Small intestine (tissue), 7 donors: ENCODE measurements around the gene PI4K2A. TPM values are rescaled to one million over a fixed set of nuclear protein-coding genes. Genes with fewer than 3 reads are reported as not detected.
A peak's percentile ranks its signal among the peaks of the same experiment; 100 is the strongest.

Experiments used
- DNase-seq, 2 donors: peaks; one replicate each; pipeline versions ENCODE4 v3.0.0 to v3.0.0-alpha.2; 2013
- FAIRE-seq: peaks from 2 replicates; lab custom pipeline; 2012; peaks lifted over from hg19 to GRCh38; lab: Jason Lieb, UNC
- H3K27ac ChIP-seq, 3 donors: one replicate each; pipeline ENCODE4 v1.5.1; 2013; ENCODE audit warnings: low read length in 2 of 3, mild to moderate bottlenecking in 2 of 3, control low read depth in 1 of 3, inconsistent platforms in 1 of 3, low read depth in 1 of 3, moderate library complexity in 1 of 3
- H3K27me3 ChIP-seq, 3 donors: one replicate each; pipeline ENCODE4 v1.6.1; 2013; ENCODE audit warnings: low read length in 3 of 3, inconsistent platforms in 1 of 3; ENCODE audit not compliant: control insufficient read depth in 3 of 3, insufficient read depth in 3 of 3
- H3K36me3 ChIP-seq, 3 donors: one replicate each; pipeline ENCODE4 v1.6.1; 2013; ENCODE audit warnings: low read length in 3 of 3, inconsistent platforms in 1 of 3, low read depth in 1 of 3, mild to moderate bottlenecking in 1 of 3, moderate library complexity in 1 of 3; ENCODE audit not compliant: control insufficient read depth in 3 of 3, insufficient read depth in 2 of 3
- H3K4me1 ChIP-seq, 3 donors: one replicate each; pipeline ENCODE4 v1.6.1; 2013; ENCODE audit warnings: low read length in 2 of 3, inconsistent platforms in 1 of 3, low read depth in 1 of 3, mild to moderate bottlenecking in 1 of 3, moderate library complexity in 1 of 3; ENCODE audit not compliant: control insufficient read depth in 3 of 3, insufficient read depth in 2 of 3
- H3K4me3 ChIP-seq, 3 donors: one replicate each; pipeline ENCODE4 v1.5.1; 2013; ENCODE audit warnings: low read length in 3 of 3, control low read depth in 1 of 3, inconsistent platforms in 1 of 3, low read depth in 1 of 3, mild to moderate bottlenecking in 1 of 3, moderate library complexity in 1 of 3
- H3K9me3 ChIP-seq, 2 donors: one replicate each; pipeline ENCODE4 v1.6.1; 2013; ENCODE audit warnings: low read depth in 1 of 2, low read length in 1 of 2; ENCODE audit not compliant: control insufficient read depth in 2 of 2, insufficient read depth in 1 of 2
- WGBS, 3 donors: extraction: QIAGEN DNeasy Blood & Tissue Kit; methylation state at CpG; one replicate each; pipeline ENCODE4 v1.1.7; 2013; 5-methylcytosine and 5-hydroxymethylcytosine counted together
- polyA plus RNA-seq, 4 donors: library from polyadenylated mRNA; stranded (reverse) in 3 of 4; unstranded in 1 of 4; fragments of 200-250 nt in 3 of 4; fragments of 120-200 nt in 1 of 4; gene quantifications; one replicate each; pipeline versions ENCODE4 v1.2.1 to v1.2.3, GENCODE V29; 2013
- donor health status: healthy with polysubstance abuse.
- donor health status: control.
- donor health status: control.
- donor health status: Bipolar disorder and iron deficiency.
- donor health status: healthy.

The PI4K2A gene
- polyA plus RNA-seq, 4 donors, result 9.5 to 34.0 (median 12.0) TPM

DNA sequence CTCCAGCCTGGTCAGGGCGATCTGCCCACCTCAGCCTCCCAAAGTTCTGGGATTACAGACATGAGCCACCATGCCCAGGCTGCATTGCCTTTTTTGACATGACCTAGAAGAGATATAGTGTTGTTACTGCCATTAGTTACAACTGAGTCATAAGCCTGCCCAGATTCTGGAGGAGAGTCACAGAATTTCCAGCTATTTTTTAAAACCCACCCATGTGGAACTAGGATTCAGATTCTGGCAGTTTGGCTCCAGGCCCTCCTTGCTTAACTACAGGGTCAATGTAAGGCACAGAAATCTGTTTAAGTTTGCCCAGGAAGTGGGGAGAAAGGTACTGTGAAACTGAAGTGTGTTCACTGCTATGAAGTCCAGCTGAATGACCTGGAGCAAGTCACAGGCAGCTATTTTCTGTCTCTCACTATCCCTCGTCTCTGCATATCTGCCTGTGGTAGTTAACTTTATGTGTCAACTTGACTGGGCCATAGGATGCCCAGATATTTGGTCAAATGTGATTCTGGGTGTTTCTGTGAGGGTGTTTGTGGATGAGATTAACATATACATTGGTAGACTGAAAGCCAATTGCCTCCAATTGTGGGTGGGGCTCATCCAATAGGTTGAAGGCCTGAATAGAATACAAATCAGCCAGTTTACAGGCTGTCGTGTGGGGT, 64.7 kb downstream of the PI4K2A start:
- Histone ChIP-seq H3K9me3 (no peaks in the 10 kb centered on the region), H3K4me3 (no peak overlapping the region)

DNA sequence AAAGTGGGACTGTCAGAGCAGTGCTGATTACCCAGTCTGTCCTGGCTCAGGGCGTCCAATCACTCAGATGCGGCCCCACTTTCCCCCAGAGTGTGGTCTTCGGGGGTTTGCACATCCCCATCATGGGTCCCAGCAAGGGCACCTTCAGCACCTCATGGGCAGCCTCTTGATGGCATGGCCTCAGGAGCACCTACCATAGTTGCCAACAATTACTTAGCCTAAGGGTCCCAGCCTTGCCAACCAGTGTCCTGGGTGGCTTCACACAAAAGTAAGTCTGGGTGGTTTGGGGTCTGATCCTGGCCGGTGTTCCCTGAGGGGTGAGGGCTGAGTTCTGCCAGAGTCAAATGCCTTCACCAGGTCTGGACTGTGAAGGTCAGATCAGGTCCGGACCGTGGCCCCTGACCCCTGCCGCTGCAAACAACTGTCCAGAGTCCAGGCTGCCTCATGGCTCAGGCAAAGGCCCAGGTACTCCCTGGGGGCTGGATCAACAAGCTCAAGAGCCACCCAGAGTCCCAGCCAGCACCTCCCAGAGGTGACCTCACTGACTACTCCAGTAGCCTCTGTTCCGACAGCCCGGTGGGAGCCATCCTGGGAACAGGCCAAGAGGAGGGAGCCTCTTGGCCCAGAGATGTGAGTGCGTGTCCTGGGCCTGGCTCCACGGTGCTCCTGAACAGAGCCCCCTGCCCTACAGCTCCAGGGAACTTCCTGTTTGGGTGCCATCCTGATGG, 66.8 kb downstream of the PI4K2A start:
- Histone ChIP-seq H3K27me3 (no peaks in the 10 kb centered on the region), H3K9me3 (no peaks in the 10 kb centered on the region), H3K4me1 (no peaks in the 10 kb centered on the region), H3K27ac (no peak overlapping the region), H3K36me3 (no peaks in the 10 kb centered on the region), H3K4me3 (no peak overlapping the region)
- FAIRE-seq, result no peak
- WGBS, 3 donors, result 83 to 91% (median 89%) methylated on average over 11 of the region's 11 CpGs
- DNase-seq, result peak in 1 of 2 donors; percentile 35

More for the DNA sequence above, 64.7 kb downstream of the PI4K2A start:
- Histone ChIP-seq H3K4me1 (no peaks in the 10 kb centered on the region), H3K36me3 (no peaks in the 10 kb centered on the region), H3K27ac (no peak overlapping the region), H3K27me3 (no peaks in the 10 kb centered on the region)
- WGBS, 3 donors, result 85 to 93% (median 86%) methylated on average over 3 of the region's 3 CpGs
- FAIRE-seq, result no peak
- no peak for DNase-seq

DNA sequence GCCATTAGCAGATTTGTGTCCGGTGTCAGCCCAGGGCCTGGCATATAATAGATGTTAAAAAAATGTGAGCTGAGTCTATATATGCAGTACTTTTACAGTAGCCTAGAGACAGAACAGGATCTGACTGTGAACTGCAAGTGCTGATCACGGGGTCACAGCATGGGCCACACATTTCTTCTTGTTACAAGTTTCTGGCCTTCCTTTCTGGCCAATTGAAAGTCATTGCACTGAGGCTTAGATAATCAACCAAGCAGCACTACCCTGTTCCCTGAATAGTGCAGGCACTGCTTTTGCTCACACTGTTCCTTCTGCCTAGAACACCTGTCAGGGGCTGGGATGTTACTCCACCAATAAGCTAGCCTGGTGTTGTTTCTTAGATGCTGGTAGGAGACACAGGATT, 67.7 kb downstream of the PI4K2A start:
- DNase-seq, result no peak
- Histone ChIP-seq H3K4me3 (no peak overlapping the region), H3K36me3 (no peaks in the 10 kb centered on the region), H3K27ac (no peak overlapping the region), H3K27me3 (no peaks in the 10 kb centered on the region), H3K9me3 (no peaks in the 10 kb centered on the region), H3K4me1 (peaks cover 0 to 5% (median under 1%) of the 10 kb centered on the region in 3 donors)
- 88% methylated on average over 2 of the region's 2 CpGs for whole genome bisulfite sequencing, 3 donors
- no peak for FAIRE-seq

DNA sequence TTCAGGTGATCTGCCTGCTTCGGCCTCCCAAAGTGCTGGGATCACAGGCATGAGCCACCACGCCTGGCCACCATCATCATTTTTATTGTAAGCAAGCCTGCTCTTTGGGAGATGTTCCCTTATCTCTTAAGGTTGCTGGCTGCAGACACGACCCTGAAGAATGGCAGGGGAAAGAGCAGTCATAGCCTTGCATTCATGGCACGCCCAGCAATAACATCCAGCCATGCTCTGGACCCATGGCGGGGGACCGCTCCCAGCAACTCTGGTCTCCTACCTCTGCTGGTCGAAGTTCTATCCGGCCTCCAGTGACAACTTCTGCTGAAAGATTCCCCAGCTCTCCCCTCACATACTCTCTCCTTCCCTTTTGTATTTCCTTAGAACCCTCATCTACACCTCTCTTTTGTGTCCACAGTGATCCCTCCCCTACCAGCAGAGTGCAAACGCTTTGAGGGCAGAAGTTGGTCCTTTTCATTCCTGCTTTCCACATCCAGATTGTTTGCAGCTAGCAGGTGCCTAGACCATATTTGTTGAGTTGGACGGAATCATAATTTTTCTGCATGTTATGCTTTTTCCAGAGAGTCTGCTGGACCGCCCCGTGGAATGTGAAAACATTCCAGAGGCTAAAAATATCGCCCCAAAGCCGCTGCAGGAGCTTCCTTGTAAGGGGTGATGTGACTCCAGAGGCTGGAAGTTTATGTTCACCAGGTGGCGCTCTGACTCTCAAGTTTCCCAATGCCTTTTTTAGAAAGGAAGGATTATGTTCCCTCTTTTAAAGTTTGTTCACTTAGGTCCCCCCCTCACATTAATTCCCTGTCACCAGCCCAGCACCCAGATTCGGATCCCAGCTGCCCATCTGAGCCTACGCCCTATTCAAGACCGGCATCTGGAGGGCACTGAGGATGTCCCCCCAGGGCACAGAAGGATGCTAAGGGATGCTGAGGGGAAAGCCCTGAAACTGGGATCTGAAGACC, 68.8 kb downstream of the PI4K2A start:
- Histone ChIP-seq H3K9me3 (no peaks in the 10 kb centered on the region), H3K4me1 (peaks cover 0 to 7% (median 2%) of the 10 kb centered on the region in 3 donors), H3K36me3 (no peaks in the 10 kb centered on the region), H3K27me3 (no peaks in the 10 kb centered on the region), H3K4me3 (no peak overlapping the region), H3K27ac (peak overlapping the region in 2 of 3 donors; percentile 17 to 39)
- 27 to 38% (median 31%) methylated on average over 18 of the region's 18 CpGs for WGBS, 3 donors
- FAIRE-seq (no peak), DNase-seq (peak; percentile 71 to 78)

DNA sequence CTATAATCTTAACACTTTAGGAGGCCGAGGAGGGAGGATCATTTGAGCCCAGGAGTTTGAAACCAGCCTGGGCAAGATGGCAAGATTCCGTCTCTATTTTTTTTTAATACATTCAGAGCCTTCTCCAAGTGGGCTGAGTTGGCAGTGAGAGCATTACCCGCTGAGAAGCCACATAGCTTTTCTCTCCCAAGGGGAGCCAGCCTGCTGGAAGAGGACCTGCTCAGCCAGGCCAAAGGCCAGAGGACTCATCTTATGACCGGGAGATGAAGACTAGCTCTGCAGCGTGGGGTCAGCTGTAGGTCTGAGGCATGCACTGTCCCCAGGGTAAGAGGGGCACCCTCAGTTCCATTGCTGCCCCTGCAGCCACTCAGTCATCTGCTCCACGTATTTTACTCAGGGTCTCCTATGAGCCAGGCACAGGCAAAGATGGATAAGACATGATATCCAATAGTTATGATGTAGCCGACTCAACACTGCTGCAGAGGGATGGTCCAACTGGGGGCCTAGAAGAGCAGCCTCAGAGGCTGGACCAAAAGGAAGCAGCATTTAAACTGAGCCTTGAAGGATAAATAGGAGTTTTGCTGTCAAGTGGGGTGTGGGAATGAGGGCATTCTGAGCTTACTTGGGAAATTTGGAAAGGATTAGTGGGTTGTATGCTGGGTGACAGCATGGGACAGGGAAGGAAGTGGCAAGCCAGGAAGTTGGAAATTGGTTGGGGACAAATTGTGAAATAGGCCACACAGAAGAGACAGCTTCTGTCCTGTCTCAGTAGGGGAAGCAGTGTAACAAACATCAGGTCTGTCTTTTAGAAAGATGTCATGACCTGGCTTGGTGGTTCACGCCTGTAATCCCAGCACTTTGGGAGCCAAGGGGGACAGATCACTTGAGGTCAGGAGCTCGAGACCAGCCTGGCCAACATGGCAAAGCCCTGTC, 71.4 kb downstream of the PI4K2A start:
- FAIRE-seq (no peak), DNase-seq (no peak)
- H3K4me3 ChIP-seq, result no peak overlapping the region
- peaks cover 0 to 17% (median 2%) of the 10 kb centered on the region in 3 donors for H3K4me1 ChIP-seq
- H3K27me3 ChIP-seq, result no peaks in the 10 kb centered on the region
- no peak overlapping the region for H3K27ac ChIP-seq
- WGBS, 3 donors, result 85 to 88% (median 87%) methylated on average over 9 of the region's 9 CpGs
- no peaks in the 10 kb centered on the region for H3K9me3 ChIP-seq
- peaks cover 0 to 6% (median 0%) of the 10 kb centered on the region in 3 donors for H3K36me3 ChIP-seq

DNA sequence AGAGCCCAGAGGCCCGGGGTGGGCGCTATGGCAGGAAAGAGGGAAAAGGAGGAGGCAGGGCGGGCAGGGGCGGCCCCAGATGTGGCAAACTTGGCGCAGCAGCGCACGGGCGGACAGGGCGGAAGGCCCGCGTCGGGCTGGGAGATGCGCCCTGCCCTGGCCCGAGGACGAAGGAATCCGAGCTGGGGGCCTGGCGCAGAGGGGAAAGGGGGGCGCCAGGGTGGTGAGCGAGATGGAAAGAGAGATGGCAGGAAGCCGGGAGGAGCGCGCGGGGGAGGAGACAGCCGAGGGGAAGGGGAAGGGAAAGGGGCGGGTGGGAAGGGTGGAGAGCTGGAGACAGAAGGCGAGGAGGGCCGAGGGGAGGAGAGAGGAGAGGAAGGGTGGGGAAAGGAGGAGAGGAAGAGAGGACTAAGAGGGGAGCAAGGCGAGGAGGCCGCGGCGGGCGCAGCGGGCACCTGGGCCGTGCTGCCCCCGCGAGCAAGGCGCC, 72.9 kb downstream of the PI4K2A start, which contains the start of gene MARVELD1:
TSS of gene MARVELD1 (plus strand) at position 392 of the 487 bp plus-strand sequence. CDS start 147 bp downstream, outside the sequence.
- Histone ChIP-seq H3K4me1 (peaks cover 4 to 27% (median 4%) of the 10 kb centered on the region in 3 donors), H3K27ac (peak within 1 kb of the TSS; percentile 62 to 94 (median 83)), H3K9me3 (no peaks in the 10 kb centered on the region), H3K27me3 (no peaks in the 10 kb centered on the region), H3K36me3 (peaks cover 0 to 20% (median 0%) of the 10 kb centered on the region in 3 donors), H3K4me3 (peak within 1 kb of the TSS; percentile 58 to 65 (median 61))
- FAIRE-seq (no peak), DNase-seq (peak in 1 of 2 donors; percentile 87)
- 6 to 25% (median 6%) methylated on average over 15 to 37 of the region's 37 CpGs for WGBS, 3 donors

DNA sequence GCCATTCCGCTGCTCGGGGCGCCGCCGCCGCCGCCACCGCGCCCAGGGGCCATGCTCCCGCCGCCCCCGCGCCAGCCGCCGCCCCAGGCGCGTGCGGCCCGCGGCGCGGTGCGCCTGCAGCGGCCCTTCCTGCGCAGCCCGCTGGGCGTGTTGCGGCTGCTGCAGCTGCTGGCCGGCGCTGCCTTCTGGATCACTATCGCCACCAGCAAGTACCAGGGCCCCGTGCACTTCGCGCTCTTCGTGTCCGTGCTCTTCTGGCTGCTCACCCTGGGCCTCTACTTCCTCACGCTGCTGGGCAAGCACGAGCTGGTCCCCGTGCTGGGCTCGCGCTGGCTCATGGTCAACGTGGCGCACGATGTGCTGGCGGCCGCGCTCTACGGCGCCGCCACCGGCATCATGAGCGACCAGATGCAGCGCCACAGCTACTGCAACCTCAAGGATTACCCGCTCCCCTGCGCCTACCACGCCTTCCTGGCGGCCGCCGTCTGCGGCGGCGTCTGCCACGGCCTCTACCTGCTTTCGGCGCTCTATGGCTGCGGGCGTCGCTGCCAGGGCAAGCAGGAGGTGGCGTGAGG, 73.4 kb downstream of the PI4K2A start:
- Histone ChIP-seq H3K36me3 (peaks cover 0 to 22% (median 0%) of the 10 kb centered on the region in 3 donors), H3K4me1 (peaks cover 4 to 32% (median 5%) of the 10 kb centered on the region in 3 donors), H3K27ac (peak overlapping the region; percentile 62 to 94 (median 83)), H3K9me3 (no peaks in the 10 kb centered on the region), H3K4me3 (peak overlapping the region; percentile 58 to 65 (median 61)), H3K27me3 (no peaks in the 10 kb centered on the region)
- WGBS, 3 donors, result 0 to 1% (median 0%) methylated on average over 38 to 69 of the region's 69 CpGs
- no peak for FAIRE-seq
- peak; percentile 67 to 93 for DNase-seq
